Germinal center (tissue), 1 donor: Measurements from ENCODE around the gene KCNJ4.
"Not testable (repeated sequence)": the region's sequence is repeated elsewhere in the genome, so short reads cannot be mapped to it uniquely, and the experiment has no call there.

Experiments used
- DNase-seq: peaks from one replicate; pipeline ENCODE4 v3.0.0; 2012; ENCODE audit warnings: mixed read lengths, low spot score

The KCNJ4 gene

GRCh38 chr22:38381371-38381770 is 73.6 kb downstream of the KCNJ4 start:
- DNase-seq, result not testable (repeated sequence)
